ENCODE data around the gene NBPF3. TPM values are rescaled to one million over a fixed set of nuclear protein-coding genes. Genes with fewer than 3 reads are reported as not detected.
"Not testable (repeated sequence)": the region's sequence is repeated elsewhere in the genome, so short reads cannot be mapped to it uniquely, and the experiment has no call there.

The NBPF3 gene
- total RNA-seq, 2 experiments from 2014 or later: 6.1 to 6.2 TPM

DNA sequence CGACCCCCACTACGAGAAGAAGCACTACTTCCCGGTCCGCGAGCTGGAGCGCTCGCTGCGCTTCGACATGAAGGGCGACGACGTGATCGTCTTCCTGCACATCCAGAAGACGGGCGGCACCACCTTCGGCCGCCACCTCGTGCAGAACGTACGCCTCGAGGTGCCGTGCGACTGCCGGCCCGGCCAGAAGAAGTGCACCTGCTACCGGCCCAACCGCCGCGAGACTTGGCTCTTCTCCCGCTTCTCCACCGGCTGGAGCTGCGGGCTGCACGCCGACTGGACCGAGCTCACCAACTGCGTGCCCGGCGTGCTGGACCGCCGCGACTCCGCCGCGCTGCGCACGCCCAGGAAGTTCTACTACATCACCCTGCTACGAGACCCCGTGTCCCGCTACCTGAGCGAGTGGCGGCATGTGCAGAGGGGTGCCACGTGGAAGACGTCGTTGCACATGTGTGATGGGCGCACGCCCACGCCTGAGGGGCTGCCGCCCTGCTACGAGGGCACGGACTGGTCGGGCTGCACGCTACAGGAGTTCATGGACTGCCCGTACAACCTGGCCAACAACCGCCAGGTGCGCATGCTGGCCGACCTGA, 11.4 kb upstream of the NBPF3 start:
- H3K9me3 Mint-ChIP-seq; POLR2A ChIA-PET; H3K4me1 Mint-ChIP-seq; CTCF ChIA-PET; DNase-seq; H3K36me3 Mint-ChIP-seq (ENCODE audit: low read depth); H3K4me3 Mint-ChIP-seq; H3K27ac Mint-ChIP-seq: not testable (repeated sequence)
- H3K27me3 Mint-ChIP-seq: peaks cover 30% of the 10 kb centered on the region

DNA sequence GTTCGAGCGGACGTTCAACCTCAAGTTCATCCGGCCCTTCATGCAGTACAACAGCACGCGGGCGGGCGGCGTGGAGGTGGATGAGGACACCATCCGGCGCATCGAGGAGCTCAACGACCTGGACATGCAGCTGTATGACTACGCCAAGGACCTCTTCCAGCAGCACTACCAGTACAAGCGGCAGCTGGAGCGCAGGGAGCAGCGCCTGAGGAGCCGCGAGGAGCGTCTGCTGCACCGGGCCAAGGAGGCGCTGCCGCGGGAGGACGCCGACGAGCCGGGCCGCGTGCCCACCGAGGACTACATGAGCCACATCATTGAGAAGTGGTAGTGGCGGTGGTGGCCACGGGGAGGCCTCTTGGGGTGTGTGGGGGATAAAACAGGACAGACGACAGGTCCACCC, 10.7 kb upstream of the NBPF3 start:
- H3K36me3 Mint-ChIP-seq (ENCODE audit: low read depth); CTCF ChIA-PET; POLR2A ChIA-PET; H3K27ac Mint-ChIP-seq; H3K4me3 Mint-ChIP-seq; H3K4me1 Mint-ChIP-seq; H3K9me3 Mint-ChIP-seq; DNase-seq: not testable (repeated sequence)
- peaks cover 30% of the 10 kb centered on the region for H3K27me3 Mint-ChIP-seq

DNA sequence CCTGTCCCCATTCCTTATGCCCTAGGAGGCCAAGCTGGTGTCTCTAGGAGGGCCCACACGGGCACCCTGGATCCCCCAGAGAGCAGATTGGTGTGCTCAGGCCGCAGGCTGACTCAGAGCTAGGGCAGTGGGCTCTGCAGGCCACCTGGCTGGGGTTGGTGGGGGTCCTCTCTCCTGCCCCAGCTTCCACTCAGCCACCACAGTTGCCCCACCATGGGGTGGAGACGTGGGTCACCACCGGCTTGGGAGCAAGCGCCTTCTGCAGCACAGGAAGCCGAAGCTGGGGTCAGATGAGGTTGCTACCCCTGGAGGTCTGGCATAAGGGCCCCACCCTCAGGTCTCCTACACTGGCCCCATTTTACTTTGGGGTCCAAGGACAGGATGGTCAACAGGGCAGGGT, 9.1 kb upstream of the NBPF3 start:
- DNase-seq; H3K9me3 Mint-ChIP-seq; H3K27ac Mint-ChIP-seq; H3K4me3 Mint-ChIP-seq; POLR2A ChIA-PET; H3K36me3 Mint-ChIP-seq (ENCODE audit: low read depth); H3K4me1 Mint-ChIP-seq; CTCF ChIA-PET: not testable (repeated sequence)
- peaks cover 28% of the 10 kb centered on the region for H3K27me3 Mint-ChIP-seq

DNA sequence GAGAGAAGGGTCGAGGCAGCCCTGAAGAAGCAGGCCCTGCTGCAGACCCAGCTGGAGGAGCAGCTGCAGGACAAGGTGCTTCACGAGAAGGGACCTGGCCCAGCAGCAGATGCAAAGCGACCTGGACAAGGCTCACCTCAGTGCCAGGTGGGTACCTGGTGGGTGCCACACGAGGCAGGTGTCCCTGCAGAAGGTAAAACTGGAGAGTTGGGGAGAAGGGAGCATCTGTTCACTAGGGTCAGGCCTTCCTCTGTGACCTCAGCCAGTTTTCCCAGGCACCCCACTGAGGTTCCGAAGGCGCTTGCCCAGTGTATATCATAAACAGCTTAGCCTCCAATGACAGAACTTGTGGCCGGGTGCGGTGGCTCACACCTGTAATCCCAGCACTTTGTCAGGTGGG, 5.5 kb upstream of the NBPF3 start:
- H3K4me3 Mint-ChIP-seq: no peak overlapping the region
- CTCF ChIA-PET: no interaction called here
- H3K27me3 Mint-ChIP-seq: peaks cover 5% of the 10 kb centered on the region
- H3K36me3 Mint-ChIP-seq (ENCODE audit: low read depth): no peaks in the 10 kb centered on the region
- POLR2A ChIA-PET: no interaction called here
- H3K27ac Mint-ChIP-seq: no peak overlapping the region
- H3K4me1 Mint-ChIP-seq: peaks cover 6% of the 10 kb centered on the region
- no peak for DNase-seq
- no peaks in the 10 kb centered on the region for H3K9me3 Mint-ChIP-seq

DNA sequence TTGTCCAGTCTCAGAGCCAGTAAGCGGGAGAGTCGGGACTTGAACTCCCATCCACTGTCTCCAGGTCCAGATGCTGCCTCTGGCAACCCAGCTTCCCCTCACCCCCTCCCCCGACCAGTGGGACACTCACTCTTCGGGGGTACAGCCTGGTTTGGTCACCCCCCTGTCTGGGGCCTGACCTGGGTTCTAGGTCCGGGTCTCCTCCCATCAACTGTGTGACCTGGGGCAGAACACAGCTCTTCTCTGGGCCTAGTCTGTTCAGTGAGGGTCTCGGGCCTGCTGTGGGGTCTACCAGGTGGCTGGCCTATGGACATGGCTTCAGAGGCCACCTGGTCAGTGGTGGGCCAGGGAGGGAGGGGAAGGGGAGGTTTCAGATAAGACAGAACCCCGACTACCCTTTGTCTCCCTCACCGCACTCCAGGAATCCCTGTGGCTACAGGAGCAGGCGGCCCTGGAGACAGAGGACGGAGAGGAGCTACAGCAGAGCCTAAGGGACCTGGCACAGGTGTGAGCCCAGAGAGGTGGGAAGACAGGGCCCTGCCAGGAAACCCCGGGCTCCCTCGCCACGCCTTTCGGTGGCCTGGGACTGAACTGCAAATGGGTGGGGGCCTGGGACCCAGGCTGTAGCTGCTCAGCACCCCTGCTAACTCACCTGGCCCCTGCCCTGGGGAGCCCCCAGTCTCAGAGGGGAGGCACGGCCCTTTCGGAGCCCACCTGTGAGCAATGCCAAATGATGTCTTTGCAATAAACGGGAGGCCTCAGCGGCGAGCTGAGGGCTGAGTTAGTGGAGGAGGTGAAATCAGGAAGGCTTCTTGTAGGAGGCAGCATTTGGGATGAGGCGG, 4.1 kb upstream of the NBPF3 start:
- no peak for DNase-seq
- Mint-ChIP-seq H3K36me3 (ENCODE audit: low read depth) (no peaks in the 10 kb centered on the region), H3K27me3 (peaks cover 3% of the 10 kb centered on the region), H3K4me3 (no peak overlapping the region), H3K4me1 (peaks cover 15% of the 10 kb centered on the region), H3K9me3 (no peaks in the 10 kb centered on the region), H3K27ac (no peak overlapping the region)
- CTCF ChIA-PET: no interaction called here
- POLR2A ChIA-PET: interaction anchor here (0.6 kb wide), 1 partner anchor 245 kb away, joined by 3 read pairs; no protein-coding TSS in a partner anchor

DNA sequence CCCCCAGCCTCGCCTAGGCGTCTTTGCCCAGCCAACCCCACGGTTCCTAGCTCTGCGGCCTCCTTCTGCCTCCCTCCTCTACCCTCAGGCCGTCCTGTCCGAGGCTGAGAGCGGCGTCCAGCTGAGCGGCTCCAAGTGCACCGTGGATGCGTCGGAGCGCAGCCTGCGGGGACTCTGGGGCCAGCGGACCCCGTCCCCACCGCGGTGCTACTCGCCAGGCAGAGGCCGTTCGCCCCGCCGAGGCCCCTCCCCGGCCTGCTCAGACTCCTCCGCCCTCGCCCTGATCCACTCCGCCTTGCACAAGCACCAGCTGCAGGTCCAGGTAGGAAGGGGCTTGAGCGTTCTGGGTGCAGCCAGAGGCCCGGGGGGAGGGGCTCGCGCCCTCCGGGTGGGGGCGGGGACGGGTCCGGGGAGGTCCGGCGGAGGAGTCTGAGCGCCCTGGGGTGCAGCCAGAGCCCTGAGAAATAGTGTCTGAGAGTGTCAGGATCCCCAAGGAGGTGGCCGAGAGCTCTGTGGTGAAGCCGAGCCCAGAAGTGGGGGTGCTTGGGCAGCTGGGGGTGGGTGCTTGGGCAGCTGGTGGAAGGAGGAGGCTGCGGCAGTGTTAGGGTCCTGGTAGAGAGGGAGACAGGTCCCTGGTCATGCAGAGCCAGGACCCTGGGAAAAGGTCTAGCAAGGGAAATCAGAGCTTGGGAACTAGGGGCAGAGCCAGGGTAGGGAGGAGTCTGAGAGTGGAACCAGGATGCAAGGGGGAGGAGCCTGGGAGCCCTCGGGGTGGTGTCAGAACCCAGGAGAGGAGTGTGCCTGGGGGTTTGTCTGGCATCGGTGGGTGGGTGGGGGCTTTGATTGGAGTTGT, 3.2 kb upstream of the NBPF3 start:
- no peak for DNase-seq
- H3K36me3 Mint-ChIP-seq (ENCODE audit: low read depth): no peaks in the 10 kb centered on the region
- no peaks in the 10 kb centered on the region for H3K9me3 Mint-ChIP-seq
- peaks cover 22% of the 10 kb centered on the region for H3K4me1 Mint-ChIP-seq
- peak overlapping the region; percentile 19 for H3K4me3 Mint-ChIP-seq
- ChIA-PET CTCF (interaction anchor here (0.6 kb wide), 1 partner anchor 707 kb away, joined by 3 read pairs; no protein-coding TSS in a partner anchor), POLR2A (interaction anchor here (0.6 kb wide), 1 partner anchor 246 kb away, joined by 3 read pairs; no protein-coding TSS in a partner anchor)
- H3K27me3 Mint-ChIP-seq: peaks cover 3% of the 10 kb centered on the region
- H3K27ac Mint-ChIP-seq: no peak overlapping the region

DNA sequence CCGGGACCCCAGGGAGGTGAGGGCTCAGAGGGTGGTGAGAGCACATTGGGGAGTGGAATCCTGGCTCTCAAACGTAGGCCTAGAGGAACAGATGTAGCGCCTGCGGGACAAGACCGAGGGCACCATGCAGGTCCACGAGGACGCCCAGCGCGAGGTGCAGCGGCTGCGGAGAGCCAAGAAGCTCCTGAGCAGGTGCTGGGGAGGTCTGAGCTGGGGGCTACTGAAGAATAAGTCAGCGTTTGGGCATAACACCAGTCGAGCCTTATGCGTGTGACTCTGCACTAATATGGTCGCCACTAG, 2.6 kb upstream of the NBPF3 start:
- H3K4me3 Mint-ChIP-seq: no peak overlapping the region
- no peaks in the 10 kb centered on the region for H3K36me3 Mint-ChIP-seq (ENCODE audit: low read depth)
- CTCF ChIA-PET: interaction anchor here (0.6 kb wide), 1 partner anchor 708 kb away, joined by 3 read pairs; no protein-coding TSS in a partner anchor
- no peak overlapping the region for H3K27ac Mint-ChIP-seq
- peaks cover 23% of the 10 kb centered on the region for H3K4me1 Mint-ChIP-seq
- H3K27me3 Mint-ChIP-seq: peaks cover 3% of the 10 kb centered on the region
- DNase-seq: no peak
- H3K9me3 Mint-ChIP-seq: no peaks in the 10 kb centered on the region
- POLR2A ChIA-PET: no interaction called here

DNA sequence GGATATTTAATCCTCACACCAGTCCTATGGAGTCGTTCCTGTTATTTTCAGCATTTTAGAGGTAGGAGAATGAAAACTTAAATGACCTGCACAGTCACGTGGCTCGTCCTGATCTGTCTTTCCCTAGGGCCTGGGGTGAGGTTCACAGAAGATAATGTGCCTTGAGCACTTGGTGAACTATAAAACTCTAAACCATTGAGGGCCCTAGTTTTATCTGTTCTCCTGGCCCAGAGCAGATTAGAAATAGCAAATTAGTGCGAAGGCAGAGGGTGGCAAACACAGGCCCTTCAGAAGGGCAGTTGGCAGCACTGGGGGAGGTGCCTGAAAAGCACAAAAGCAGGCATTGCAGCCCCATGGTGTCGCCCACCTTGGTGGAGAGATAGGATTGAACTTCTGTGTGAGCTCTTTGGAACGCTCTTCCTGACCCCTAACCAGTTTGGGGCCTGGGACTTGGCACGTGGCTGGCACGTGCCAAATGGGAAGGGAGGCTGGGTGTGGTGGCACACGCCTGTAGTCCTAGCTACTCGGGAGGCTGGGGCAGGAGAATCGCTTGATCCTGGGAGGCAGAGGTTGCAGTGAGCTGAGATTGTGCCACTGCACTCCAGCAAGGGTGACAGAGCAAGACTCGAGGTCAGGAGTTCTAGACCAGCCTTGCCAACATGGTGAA, 1.2 kb upstream of the NBPF3 start:
- DNase-seq, POLR2A ChIA-PET, CTCF ChIA-PET: not testable (repeated sequence)

DNA sequence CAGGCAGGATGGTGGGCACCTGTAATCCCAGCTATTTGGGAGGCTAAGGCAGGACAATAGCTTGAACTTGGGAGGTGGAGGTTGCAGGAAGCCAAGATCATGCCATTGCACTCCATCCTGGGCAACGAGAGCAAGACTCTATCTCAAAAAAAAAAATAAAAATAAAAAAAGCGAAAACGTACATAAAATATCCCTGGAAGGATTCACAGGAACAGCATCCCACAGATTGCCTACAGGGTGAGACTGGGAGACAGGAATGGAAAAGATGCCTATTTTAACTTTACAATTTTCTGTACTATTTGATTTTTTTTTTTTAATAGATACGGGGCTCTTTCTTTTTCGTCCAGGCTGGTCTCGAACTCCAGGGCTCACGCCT, 604 bp upstream of the NBPF3 start:
- peak overlapping the region; percentile 91 for H3K4me3 Mint-ChIP-seq
- H3K27me3 Mint-ChIP-seq: peaks cover 6% of the 10 kb centered on the region
- H3K4me1 Mint-ChIP-seq: peaks cover 23% of the 10 kb centered on the region
- no peaks in the 10 kb centered on the region for H3K9me3 Mint-ChIP-seq
- ChIA-PET CTCF (no interaction called here), POLR2A (no interaction called here)
- H3K36me3 Mint-ChIP-seq (ENCODE audit: low read depth): no peaks in the 10 kb centered on the region
- no peak for DNase-seq
- peak overlapping the region; percentile 27 for H3K27ac Mint-ChIP-seq

More for the DNA sequence above, 1.2 kb upstream of the NBPF3 start:
- peak overlapping the region; percentile 27 for H3K27ac Mint-ChIP-seq
- H3K9me3 Mint-ChIP-seq; H3K27me3 Mint-ChIP-seq; H3K36me3 Mint-ChIP-seq (ENCODE audit: low read depth): not testable (repeated sequence)
- peaks cover 23% of the 10 kb centered on the region for H3K4me1 Mint-ChIP-seq
- H3K4me3 Mint-ChIP-seq: peak overlapping the region; percentile 91

DNA sequence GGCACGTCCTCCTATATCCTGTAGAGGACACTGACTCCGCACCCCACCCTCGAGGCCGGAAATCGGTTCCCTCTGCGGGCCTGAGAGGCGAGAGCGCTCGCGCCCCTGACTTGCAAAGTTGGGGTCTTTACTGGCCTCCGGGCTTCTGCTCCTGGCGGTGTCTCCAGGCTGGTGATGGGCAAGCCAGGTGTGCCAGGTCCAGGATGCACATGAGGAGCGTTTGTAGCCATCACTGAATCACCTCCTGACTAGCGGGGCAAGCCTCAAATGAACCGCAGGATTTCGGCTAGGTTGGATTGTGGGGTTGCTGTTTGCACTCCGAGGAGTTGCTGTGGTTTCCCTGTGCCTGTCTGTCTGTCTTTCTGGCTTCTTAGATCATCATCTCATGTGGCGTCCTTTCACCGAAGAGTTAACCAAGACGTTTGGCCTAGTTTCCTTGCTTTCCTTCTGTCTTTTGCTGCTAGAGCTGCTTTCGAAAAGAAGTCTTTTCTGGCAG, 741 bp downstream of the NBPF3 start:
- POLR2A ChIA-PET; H3K27me3 Mint-ChIP-seq; H3K36me3 Mint-ChIP-seq (ENCODE audit: low read depth); CTCF ChIA-PET; H3K9me3 Mint-ChIP-seq: not testable (repeated sequence)
- H3K4me3 Mint-ChIP-seq: peak overlapping the region; percentile 91
- peaks cover 23% of the 10 kb centered on the region for H3K4me1 Mint-ChIP-seq
- H3K27ac Mint-ChIP-seq: peak overlapping the region; percentile 47
- peak; percentile 54 for DNase-seq

DNA sequence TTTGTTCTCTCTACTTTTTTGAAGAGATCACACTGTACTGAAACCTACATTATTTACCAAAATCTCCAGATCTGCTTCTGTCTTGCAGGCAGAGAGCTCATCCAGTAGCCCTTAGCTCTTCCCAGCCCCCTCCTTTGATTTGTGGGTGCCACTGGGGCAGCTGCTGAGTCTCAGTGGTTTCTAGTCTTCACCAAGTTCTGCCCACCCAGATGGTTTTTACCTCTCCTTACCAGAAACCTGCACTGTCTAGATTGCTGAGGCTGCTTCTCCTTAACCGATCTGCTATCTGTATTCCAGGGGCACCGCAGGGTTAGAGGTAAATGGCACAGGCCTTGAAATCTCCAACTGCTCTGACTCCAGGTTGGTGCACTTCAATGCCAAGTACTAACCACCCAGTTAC, 6.7 kb downstream of the NBPF3 start:
- POLR2A ChIA-PET; H3K36me3 Mint-ChIP-seq (ENCODE audit: low read depth); DNase-seq; H3K4me3 Mint-ChIP-seq; H3K27ac Mint-ChIP-seq; CTCF ChIA-PET; H3K9me3 Mint-ChIP-seq; H3K27me3 Mint-ChIP-seq: not testable (repeated sequence)
- H3K4me1 Mint-ChIP-seq: peaks cover 17% of the 10 kb centered on the region

DNA sequence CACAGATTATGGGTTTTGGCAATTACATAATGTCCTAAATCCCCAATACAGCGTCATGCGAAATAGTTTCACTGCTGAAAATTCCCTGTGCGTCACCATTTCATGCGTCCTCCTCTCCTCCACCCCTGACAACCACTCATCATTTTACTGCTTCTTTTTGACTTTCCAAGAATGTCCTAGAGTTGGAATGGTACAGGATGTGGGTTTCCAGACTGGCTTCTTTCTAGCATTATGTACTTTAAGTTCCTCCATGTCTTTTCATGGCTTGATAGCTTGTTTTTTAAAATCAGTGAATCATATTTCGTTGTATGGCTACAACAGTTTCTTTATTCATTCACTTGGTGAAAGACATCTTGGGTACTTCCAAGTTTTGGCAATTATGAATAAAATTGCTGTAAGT, 7.4 kb downstream of the NBPF3 start:
- no peak overlapping the region for H3K4me3 Mint-ChIP-seq
- no peak for DNase-seq
- ChIA-PET CTCF (no interaction called here), POLR2A (no interaction called here)
- peaks cover 6% of the 10 kb centered on the region for H3K36me3 Mint-ChIP-seq (ENCODE audit: low read depth)
- no peak overlapping the region for H3K27ac Mint-ChIP-seq
- H3K27me3 Mint-ChIP-seq: peaks cover 3% of the 10 kb centered on the region
- peaks cover 15% of the 10 kb centered on the region for H3K4me1 Mint-ChIP-seq
- no peaks in the 10 kb centered on the region for H3K9me3 Mint-ChIP-seq

DNA sequence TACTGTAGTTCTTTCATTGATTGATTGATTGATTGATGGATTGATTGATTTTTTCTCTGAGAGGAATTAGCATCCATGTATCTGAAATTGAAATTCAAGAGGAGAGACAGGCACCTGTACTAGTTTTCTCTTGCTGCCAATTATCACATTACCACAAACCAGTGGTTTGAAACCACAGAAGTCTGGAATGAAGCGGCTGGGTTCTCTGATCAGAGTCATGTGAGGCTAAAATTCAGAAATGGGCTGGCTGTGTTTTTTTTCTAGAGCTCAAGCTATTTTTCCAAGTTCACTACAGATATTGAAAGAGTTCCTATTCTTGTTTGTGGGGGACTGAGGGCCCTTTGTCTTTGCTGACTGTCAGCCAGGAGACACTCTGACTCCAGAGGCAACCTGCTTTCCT, 10.0 kb downstream of the NBPF3 start:
- Mint-ChIP-seq H3K4me1 (peaks cover 30% of the 10 kb centered on the region), H3K27me3 (no peaks in the 10 kb centered on the region), H3K9me3 (no peaks in the 10 kb centered on the region), H3K36me3 (ENCODE audit: low read depth) (peaks cover 6% of the 10 kb centered on the region), H3K4me3 (no peak overlapping the region), H3K27ac (no peak overlapping the region)
- peak; percentile 18 for DNase-seq
- POLR2A ChIA-PET: no interaction called here
- CTCF ChIA-PET: interaction anchor here (0.6 kb wide), 1 partner anchor 144 kb away, joined by 5 read pairs; no protein-coding TSS in a partner anchor
